GM19025 (cell line): ENCODE measurements around the gene FOXJ3.

Experiments used
- ATAC-seq: cut with Tn5 transposase; IDR thresholded peaks from one replicate; pipeline ENCODE4 v1.9.1; 2021; ENCODE audit warnings: mild to moderate bottlenecking, low read depth, moderate library complexity; ENCODE audit not compliant: unreplicated experiment

FOXJ3 gene

GRCh38 chr1:42335809-42336518 lies 929 bp upstream of the FOXJ3 start:
- no peak for ATAC-seq

DNA sequence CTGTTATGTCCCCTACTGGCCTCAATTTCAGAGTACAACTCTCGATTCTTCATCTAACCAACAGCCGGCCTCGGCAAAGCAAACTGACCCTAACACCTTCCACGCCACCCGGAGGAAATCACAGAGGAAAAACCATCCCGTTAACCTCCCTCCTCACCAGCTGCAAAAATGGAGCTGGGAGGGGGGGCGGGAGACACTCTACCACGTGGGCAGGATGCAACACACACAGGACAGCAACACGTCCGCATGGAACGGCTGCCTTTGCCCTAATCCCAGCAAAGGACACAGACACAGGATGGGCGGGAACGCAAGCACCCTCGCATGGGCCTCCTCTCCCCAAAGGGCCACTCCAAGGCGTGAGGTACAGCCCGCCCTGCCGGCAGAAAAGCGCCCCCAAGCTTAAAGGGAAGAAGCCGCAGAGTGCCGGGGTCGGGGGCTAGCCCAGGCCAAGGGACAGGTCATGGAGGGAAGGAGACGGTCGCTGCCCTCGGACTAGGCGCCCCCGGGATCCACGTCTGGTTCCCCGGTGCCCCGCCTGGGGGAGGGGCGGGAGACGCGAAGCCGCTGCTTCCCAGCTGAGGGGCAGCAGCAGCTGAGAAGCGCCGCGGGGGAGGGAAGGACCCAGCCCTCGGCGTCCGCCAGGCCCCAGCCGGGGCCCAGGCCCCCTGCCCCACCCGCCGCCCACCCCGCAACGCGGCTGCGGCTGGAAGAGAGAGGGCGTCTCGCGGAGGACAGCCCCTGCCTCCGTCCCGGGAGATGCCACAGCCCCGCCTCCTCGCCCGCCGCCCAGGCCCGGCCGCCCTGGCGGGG lies 590 bp downstream of the FOXJ3 start:
- peak; percentile 62 for ATAC-seq

GRCh38 chr1:42333662-42334239 lies 1.3 kb downstream of the FOXJ3 start:
- no peak for ATAC-seq

DNA sequence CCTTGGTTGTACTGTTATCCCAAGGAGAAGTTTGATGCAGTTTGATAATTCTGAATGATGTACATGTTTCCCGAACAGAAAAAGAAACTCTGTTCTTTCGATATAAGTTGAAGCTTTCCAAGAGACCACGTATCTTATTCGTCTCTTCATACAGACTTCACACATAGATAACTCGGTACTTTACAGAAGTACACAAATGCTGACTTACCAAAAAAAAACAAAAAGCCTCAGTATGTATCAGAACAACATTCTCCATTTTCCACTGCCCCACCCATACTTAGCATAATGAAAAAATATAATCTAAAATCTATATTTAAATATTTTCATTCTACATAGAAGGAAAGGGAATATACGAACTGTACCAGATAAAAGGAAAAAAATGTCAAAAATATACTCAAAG lies 2.2 kb downstream of the FOXJ3 start:
- no peak for ATAC-seq

DNA sequence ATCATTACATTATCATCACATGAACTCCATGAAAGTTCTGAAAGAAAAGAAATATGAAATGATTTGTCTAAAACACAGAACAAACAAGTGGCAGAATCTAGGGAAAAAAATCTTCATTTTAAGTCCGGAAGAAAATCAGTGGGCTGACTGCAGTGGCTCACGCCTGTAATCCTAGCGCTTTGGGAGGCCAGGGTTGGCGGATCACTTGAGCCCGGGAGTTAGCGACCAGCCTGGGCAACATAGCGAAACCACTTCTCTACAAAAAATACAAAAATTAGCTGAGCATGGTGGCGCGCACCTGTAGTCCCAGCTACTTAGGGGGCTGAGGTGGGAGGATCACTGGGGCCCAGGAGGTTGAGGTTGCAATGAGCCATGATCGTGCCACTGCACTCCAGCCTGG lies 4.8 kb downstream of the FOXJ3 start:
- ATAC-seq, result no peak

- no peak for ATAC-seq
These were observed 6.0 kb downstream of the FOXJ3 start for GRCh38 chr1:42328916-42329496.

DNA sequence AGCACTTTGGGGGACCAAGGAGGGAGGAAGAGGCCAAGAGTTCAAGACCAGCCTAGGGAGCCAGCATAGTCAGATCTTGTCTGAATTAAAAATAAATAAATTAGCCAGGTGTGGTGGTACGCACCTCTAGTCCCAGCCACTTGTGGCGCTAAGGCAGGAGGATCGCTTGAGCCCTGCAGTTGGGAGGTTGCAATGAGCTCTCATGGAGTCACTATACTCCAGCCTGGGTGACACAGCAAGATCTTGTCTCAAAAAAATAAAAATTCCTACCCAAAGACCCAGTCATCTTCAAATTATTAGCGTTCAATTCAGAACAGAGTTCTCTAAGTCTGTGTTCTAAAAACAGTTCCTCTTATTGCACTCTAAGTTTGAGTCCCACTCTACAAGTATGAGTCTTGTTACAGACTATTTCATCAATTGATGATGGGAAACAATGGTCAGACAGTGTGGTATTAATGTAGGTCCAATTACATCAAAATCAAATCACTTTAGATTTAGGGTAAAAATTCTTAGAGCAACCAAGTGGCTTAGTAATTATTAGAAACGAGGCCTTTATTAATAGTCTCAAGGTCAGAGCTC lies 6.9 kb downstream of the FOXJ3 start:
- ATAC-seq, result no peak

- no peak for ATAC-seq
These were observed 10.0 kb downstream of the FOXJ3 start for GRCh38 chr1:42325014-42325402.

DNA sequence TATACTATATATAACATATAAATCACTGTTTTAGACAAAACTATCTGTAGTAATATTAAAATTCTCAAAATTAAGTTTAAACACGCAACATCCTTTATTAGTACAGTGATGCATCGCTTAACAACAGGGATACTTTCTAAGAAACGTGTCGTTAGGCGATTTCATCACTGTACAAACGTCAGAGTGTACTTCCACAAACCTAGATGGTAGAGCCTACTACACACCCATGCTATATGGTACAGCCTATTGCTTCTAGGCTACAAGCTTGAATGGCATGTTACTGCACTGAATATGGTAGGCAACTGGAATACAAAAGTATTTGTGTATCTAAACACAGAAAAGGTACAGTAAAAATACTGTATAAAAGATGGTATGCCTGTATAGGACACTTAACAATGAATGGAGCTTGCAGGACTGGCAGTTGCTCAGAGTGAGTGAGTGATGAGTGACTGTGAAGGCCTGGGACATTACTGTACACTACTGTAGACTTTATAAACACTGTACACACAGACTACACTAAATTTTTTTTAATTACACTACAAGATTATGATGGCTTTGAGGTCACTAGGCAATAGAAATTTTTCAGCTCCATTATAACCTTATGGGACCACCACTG lies 10.5 kb downstream of the FOXJ3 start:
- no peak for ATAC-seq

DNA sequence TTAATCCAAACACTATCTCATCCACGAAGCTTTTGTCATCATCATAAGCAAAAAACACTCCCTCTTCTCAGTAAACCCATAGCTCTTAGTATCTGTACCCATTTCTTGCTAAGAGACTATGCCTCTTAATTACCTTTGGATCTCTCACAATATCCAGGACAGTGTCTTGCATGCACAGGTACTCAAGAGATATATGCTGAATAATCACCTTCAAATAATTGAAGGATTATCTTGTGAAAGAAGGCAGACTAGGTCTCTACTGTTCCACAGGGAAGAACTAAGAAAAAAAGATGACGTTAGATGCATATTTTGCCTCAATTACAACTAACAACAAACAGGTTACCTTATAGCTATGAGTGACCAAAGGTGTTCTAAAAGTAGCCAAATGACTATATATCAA lies 11.5 kb downstream of the FOXJ3 start:
- ATAC-seq, result no peak

DNA sequence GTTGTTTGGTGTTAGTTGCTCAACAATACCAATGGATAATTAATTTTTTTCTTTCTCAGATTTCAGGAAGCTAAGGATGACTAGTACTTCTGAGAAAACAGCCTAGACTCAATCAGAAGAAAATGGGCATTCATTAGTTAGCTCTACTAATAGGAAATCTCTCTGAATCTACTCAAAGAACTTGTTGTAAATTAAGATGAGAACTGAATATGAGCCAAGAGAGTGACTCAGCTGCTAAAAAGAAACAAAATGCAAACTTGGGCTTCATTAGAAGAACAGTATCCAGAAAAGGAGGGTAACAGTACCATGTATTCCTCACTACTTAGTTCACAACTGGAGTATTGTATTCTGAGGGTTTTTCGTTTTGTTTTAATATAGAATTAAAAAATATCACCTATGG lies 12.5 kb downstream of the FOXJ3 start:
- no peak for ATAC-seq

- ATAC-seq, result no peak
These were observed 13.3 kb downstream of the FOXJ3 start for GRCh38 chr1:42321731-42322130.

- no peak for ATAC-seq
These were observed 14.3 kb downstream of the FOXJ3 start for GRCh38 chr1:42320708-42321107.

- ATAC-seq, result no peak
These were observed 15.1 kb downstream of the FOXJ3 start for GRCh38 chr1:42319871-42320484.

DNA sequence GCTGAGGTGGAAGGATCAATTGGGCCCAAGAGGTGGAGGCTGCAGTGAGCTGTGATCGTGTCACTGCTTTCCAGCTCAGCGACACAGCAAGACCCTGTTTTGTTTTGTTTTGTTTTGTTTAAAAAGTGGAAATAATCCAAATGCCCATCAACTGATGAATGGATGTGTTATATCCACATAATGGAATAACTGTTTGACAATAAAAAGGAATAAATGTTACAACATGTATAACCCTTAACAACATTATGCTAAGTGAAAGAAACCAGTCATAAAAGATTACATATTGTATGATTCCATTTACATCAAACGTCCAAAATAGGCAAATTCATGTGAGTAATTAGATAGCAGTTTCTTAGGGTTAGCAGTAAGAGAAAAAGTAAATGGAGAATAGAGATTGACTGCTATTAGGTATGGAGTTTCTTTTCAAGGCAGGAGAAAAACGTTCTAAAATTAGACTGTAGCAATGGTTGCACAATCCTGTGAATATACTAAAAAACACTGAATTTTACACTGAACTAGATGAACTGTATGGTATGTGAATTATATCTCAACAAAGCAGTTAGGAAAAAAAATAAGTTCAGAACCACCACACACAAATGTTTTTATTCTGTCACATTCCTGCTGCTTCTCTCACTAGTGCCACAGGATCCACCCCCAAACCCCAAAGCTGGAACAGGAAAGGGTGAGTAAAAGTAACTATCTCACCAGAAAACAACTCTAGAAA lies 15.7 kb downstream of the FOXJ3 start:
- no peak for ATAC-seq

GRCh38 chr1:42318601-42319000 lies 16.4 kb downstream of the FOXJ3 start:
- no peak for ATAC-seq

DNA sequence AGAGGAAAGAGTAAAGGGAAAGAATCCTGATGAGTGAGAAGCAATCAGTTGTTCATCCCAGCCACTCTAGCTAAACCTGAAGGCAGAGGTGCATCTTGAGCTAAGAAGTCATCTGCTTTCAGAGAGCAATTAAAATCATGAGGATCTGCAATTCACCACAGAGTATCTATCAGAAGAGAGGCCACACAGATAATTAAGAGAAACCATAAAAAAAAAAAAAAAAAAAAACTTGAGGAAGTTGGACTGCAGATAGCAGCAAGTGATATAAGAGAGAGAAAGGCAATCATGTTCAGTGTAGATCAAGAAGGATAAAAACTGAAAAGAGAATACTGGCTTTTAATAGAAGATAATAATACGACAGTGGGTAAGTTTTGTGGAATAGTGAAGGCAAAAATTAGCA lies 17.7 kb downstream of the FOXJ3 start:
- no peak for ATAC-seq

DNA sequence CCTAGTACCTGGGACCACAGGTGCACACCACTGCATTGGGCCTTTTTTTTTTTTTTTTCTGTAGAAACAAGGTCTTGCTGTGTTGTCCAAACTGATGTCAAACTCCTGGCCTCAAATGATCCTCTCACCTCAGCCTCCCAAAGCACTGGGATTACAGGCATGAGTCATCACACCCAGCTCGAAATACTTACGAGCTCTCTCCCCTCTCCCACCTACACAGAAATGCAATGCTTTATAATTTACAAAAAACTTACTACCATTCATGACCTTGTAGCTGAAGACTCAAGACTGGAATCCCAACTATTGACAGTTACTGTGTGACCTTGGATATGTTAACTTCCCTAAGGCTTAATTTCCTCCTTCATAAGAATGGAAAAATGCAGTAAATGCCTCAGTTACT lies 18.7 kb downstream of the FOXJ3 start:
- ATAC-seq, result no peak

DNA sequence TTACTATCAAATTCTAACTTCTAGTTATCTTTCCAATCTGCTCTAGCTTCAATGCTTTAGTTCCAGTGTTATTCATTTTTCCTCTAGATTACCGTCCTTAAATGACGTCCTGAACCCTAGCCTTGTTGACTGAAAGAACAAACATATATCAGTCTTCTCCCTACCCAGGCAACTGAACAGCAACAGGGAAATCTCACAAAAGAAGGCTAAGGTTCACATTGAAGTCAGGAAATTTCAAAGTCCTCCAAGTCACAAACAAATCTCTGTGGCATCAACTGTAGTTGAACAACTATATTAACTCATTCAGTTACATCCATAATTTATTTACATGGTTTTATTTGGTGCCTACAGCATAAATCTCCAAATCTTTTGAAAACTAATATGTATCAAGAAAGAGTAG lies 19.5 kb downstream of the FOXJ3 start:
- no peak for ATAC-seq

DNA sequence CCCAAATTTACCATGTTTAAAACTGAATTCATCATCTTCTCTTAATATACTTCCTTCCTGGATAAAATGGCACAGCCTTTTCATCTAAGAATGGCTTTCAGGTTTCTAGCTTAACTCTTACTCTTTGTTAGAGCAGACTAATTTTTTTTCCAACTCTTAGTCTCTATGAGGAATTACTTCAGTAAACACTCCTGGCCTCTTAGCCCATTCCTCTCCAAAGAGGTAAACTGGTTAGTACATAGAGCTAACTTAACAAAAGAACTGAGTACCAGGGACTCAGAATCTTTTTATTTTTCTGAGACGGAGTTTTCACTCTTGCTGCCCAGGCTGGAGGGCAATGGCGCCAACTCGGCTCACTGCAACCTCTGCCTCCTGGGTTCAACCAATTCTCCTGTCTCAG lies 21.1 kb downstream of the FOXJ3 start:
- ATAC-seq, result no peak
